CD4-positive, alpha-beta T cell treated with Interleukin-15 for 4 hours (primary cell): ENCODE results near the gene STRA8.
"Not testable (repeated sequence)": the region's sequence is repeated elsewhere in the genome, so short reads cannot be mapped to it uniquely, and the experiment has no call there.

ENCODE experiments used
- DNase-seq: peaks from one replicate; pipeline ENCODE4 v3.0.0-alpha.2; 2020; ENCODE audit warnings: low spot score

The STRA8 gene

GRCh38 chr7:135204876-135205275 is 28.8 kb upstream of the STRA8 start:
- DNase-seq, result no peak

- no peak for DNase-seq
Observed at GRCh38 chr7:135205850-135206249, 27.8 kb upstream of the STRA8 start.

- DNase-seq, result no peak
Observed at GRCh38 chr7:135206941-135207391, 26.7 kb upstream of the STRA8 start.

GRCh38 chr7:135207406-135208101 is 26.1 kb upstream of the STRA8 start:
- DNase-seq, result no peak

- DNase-seq, result no peak
Observed at GRCh38 chr7:135208102-135208793, 25.4 kb upstream of the STRA8 start.

- DNase-seq, result no peak
Observed at GRCh38 chr7:135209225-135209834, 24.3 kb upstream of the STRA8 start.

GRCh38 chr7:135210888-135211178 is 22.8 kb upstream of the STRA8 start:
- DNase-seq, result peak; percentile 13

- DNase-seq, result peak; percentile 97
Observed at GRCh38 chr7:135211179-135211945, 22.3 kb upstream of the STRA8 start, which contains the start of gene WDR91. WDR91 (minus strand) TSS chr7:135211526; CDS start chr7:135211502, 24 bp downstream.

GRCh38 chr7:135211946-135212685 is 21.5 kb upstream of the STRA8 start:
- DNase-seq, result not testable (repeated sequence)

GRCh38 chr7:135213831-135214230 is 19.8 kb upstream of the STRA8 start:
- DNase-seq, result no peak

- DNase-seq, result no peak
Observed at GRCh38 chr7:135215180-135215579, 18.5 kb upstream of the STRA8 start.

GRCh38 chr7:135215698-135216097 is 17.9 kb upstream of the STRA8 start:
- no peak for DNase-seq

GRCh38 chr7:135217645-135218509 is 15.8 kb upstream of the STRA8 start:
- no peak for DNase-seq

- no peak for DNase-seq
Observed at GRCh38 chr7:135224027-135224426, 9.6 kb upstream of the STRA8 start.

- no peak for DNase-seq
Observed at GRCh38 chr7:135231686-135232085, 2.0 kb upstream of the STRA8 start.

- DNase-seq, result no peak
Observed at GRCh38 chr7:135232087-135232486, 1.6 kb upstream of the STRA8 start.

GRCh38 chr7:135232720-135233119 is 918 bp upstream of the STRA8 start:
- DNase-seq, result no peak

GRCh38 chr7:135234095-135234494 is 457 bp downstream of the STRA8 start:
- DNase-seq, result not testable (repeated sequence)

GRCh38 chr7:135234727-135235126 is 1.1 kb downstream of the STRA8 start:
- no peak for DNase-seq

GRCh38 chr7:135235841-135236240 is 2.2 kb downstream of the STRA8 start:
- no peak for DNase-seq

- no peak for DNase-seq
Observed at GRCh38 chr7:135236727-135237126, 3.1 kb downstream of the STRA8 start.
